Measurements from ENCODE around the gene C1QTNF2. TPM values are rescaled to one million over a fixed set of nuclear protein-coding genes. Genes with fewer than 3 reads are reported as not detected.

The C1QTNF2 gene
- total and polyA plus RNA-seq, 2 of the 8 experiments (the other 6 are each of a cell fraction or from before 2014, with no cell fraction given), result 1.0 to 2.0 TPM

DNA sequence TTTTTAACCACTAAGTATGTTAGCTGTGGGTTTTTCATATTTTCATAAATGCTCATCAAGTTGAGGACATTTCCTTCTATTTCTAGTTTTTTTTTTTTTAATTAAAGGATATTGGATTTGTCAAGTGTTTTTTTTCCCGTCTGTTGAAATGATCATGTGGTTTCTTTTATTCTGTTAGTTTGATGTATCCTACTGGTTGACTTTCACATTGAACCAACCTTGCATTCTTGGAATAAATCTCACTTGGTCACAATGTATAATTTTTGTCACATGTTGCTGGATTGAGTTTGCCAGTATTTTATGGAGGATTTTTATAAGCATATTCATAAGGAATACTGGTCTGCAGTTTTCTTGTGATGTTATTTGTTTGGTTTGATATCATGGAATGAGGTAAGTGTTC is 17.0 kb upstream of the C1QTNF2 start (continued):
- TF ChIP-seq, protein P1, sequence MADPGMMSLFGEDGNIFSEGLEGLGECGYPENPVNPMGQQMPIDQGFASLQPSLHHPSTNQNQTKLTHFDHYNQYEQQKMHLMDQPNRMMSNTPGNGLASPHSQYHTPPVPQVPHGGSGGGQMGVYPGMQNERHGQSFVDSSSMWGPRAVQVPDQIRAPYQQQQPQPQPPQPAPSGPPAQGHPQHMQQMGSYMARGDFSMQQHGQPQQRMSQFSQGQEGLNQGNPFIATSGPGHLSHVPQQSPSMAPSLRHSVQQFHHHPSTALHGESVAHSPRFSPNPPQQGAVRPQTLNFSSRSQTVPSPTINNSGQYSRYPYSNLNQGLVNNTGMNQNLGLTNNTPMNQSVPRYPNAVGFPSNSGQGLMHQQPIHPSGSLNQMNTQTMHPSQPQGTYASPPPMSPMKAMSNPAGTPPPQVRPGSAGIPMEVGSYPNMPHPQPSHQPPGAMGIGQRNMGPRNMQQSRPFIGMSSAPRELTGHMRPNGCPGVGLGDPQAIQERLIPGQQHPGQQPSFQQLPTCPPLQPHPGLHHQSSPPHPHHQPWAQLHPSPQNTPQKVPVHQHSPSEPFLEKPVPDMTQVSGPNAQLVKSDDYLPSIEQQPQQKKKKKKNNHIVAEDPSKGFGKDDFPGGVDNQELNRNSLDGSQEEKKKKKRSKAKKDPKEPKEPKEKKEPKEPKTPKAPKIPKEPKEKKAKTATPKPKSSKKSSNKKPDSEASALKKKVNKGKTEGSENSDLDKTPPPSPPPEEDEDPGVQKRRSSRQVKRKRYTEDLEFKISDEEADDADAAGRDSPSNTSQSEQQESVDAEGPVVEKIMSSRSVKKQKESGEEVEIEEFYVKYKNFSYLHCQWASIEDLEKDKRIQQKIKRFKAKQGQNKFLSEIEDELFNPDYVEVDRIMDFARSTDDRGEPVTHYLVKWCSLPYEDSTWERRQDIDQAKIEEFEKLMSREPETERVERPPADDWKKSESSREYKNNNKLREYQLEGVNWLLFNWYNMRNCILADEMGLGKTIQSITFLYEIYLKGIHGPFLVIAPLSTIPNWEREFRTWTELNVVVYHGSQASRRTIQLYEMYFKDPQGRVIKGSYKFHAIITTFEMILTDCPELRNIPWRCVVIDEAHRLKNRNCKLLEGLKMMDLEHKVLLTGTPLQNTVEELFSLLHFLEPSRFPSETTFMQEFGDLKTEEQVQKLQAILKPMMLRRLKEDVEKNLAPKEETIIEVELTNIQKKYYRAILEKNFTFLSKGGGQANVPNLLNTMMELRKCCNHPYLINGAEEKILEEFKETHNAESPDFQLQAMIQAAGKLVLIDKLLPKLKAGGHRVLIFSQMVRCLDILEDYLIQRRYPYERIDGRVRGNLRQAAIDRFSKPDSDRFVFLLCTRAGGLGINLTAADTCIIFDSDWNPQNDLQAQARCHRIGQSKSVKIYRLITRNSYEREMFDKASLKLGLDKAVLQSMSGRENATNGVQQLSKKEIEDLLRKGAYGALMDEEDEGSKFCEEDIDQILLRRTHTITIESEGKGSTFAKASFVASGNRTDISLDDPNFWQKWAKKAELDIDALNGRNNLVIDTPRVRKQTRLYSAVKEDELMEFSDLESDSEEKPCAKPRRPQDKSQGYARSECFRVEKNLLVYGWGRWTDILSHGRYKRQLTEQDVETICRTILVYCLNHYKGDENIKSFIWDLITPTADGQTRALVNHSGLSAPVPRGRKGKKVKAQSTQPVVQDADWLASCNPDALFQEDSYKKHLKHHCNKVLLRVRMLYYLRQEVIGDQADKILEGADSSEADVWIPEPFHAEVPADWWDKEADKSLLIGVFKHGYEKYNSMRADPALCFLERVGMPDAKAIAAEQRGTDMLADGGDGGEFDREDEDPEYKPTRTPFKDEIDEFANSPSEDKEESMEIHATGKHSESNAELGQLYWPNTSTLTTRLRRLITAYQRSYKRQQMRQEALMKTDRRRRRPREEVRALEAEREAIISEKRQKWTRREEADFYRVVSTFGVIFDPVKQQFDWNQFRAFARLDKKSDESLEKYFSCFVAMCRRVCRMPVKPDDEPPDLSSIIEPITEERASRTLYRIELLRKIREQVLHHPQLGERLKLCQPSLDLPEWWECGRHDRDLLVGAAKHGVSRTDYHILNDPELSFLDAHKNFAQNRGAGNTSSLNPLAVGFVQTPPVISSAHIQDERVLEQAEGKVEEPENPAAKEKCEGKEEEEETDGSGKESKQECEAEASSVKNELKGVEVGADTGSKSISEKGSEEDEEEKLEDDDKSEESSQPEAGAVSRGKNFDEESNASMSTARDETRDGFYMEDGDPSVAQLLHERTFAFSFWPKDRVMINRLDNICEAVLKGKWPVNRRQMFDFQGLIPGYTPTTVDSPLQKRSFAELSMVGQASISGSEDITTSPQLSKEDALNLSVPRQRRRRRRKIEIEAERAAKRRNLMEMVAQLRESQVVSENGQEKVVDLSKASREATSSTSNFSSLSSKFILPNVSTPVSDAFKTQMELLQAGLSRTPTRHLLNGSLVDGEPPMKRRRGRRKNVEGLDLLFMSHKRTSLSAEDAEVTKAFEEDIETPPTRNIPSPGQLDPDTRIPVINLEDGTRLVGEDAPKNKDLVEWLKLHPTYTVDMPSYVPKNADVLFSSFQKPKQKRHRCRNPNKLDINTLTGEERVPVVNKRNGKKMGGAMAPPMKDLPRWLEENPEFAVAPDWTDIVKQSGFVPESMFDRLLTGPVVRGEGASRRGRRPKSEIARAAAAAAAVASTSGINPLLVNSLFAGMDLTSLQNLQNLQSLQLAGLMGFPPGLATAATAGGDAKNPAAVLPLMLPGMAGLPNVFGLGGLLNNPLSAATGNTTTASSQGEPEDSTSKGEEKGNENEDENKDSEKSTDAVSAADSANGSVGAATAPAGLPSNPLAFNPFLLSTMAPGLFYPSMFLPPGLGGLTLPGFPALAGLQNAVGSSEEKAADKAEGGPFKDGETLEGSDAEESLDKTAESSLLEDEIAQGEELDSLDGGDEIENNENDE (IDR thresholded peaks at IDR 0.05; ENCODE audit: insufficient replicate concordance, low read length), result no peak
- no peak for TF ChIP-seq RAD21 (IDR thresholded peaks at IDR 0.05 in 1 of 2, conservative IDR thresholded peaks at IDR 0.05 in 1 of 2; ENCODE audit: low read depth in 2 of 2, low read length in 2 of 2)
- TF ChIP-seq CHD2 (IDR thresholded peaks at IDR 0.05; ENCODE audit: low read length), result no peak
- TF ChIP-seq GABPA (IDR thresholded peaks at IDR 0.05; ENCODE audit: borderline replicate concordance, insufficient read depth, low read length), result no peak
- TF ChIP-seq MAFK (IDR thresholded peaks at IDR 0.05; ENCODE audit: low read depth, low read length), result no peak
- no peak for TF ChIP-seq CREB1 (IDR thresholded peaks at IDR 0.05)
